Measurements from ENCODE around the gene RBM44.
"Not testable (repeated sequence)": the region's sequence is repeated elsewhere in the genome, so short reads cannot be mapped to it uniquely, and the experiment has no call there.

- TF ChIP-seq POLR2A, CTCF (IDR thresholded peaks at IDR 0.05): not testable (repeated sequence)
Measured at GRCh38 chr2:237762291-237763182, 36.0 kb upstream of the RBM44 start.

All from testis (tissue), 2 donors.